H1 (cell line): ENCODE data around the gene ERICH6. TPM values are rescaled to one million over a fixed set of nuclear protein-coding genes. Genes with fewer than 3 reads are reported as not detected.

Source experiments
- CTCF ChIA-PET: fragments of 300-600 bp; sonication (Branson Sonifier 250); formaldehyde crosslinking; loops from one replicate; lab custom pipeline; 2021; ENCODE audit not compliant: partially characterized antibody; lab: Charles Lee
- POLR2A ChIA-PET: fragments of 300-600 bp; sonication (Branson Sonifier 250); formaldehyde crosslinking; loops from one replicate; lab custom pipeline; 2021; ENCODE audit warnings: inconsistent platforms; ENCODE audit not compliant: partially characterized antibody; lab: Charles Lee
- DNase-seq, 2 experiments: peaks; one replicate each; pipeline versions ENCODE4 v3.0.0 to v3.0.0-alpha.2; 2010 to 2022; ENCODE audit warnings: low spot score in 2 of 2, low read depth in 1 of 2, mixed read lengths in 1 of 2
- FAIRE-seq: peaks from 2 replicates; lab custom pipeline; 2011; peaks lifted over from hg19 to GRCh38; lab: Jason Lieb, UNC
- H2AFZ ChIP-seq: 2 replicates; pipeline ENCODE4 v1.8.1; 2012; ENCODE audit warnings: low read length, inconsistent platforms
- H2AK5ac ChIP-seq: 2 replicates; pipeline ENCODE4 v1.6.1; 2013; ENCODE audit warnings: low read depth, low read length
- H2BK120ac ChIP-seq: replicated peaks from 2 replicates; pipeline ENCODE3; 2013; ENCODE audit warnings: low read depth, low read length, inconsistent platforms
- H2BK12ac ChIP-seq: 2 replicates; pipeline ENCODE4 v1.6.1; 2013; ENCODE audit warnings: low read depth, low read length
- H2BK15ac ChIP-seq: 2 replicates; pipeline ENCODE4 v1.6.1; 2013; ENCODE audit warnings: low read length
- H2BK20ac ChIP-seq: 2 replicates; pipeline ENCODE4 v1.6.1; 2013; ENCODE audit warnings: low read length
- H2BK5ac ChIP-seq: 2 replicates; pipeline ENCODE4 v1.6.1; 2013; ENCODE audit warnings: low read depth, low read length
- H3K14ac ChIP-seq: 2 replicates; pipeline ENCODE4 v1.6.1; 2013; ENCODE audit warnings: inconsistent platforms; ENCODE audit not compliant: insufficient read length
- H3K18ac ChIP-seq: 2 replicates; pipeline ENCODE4 v1.6.1; 2013; ENCODE audit warnings: low read length; ENCODE audit errors: extremely low read depth
- H3K23ac ChIP-seq: 2 replicates; pipeline ENCODE4 v1.6.1; 2013; ENCODE audit warnings: inconsistent platforms; ENCODE audit not compliant: insufficient read length
- H3K23me2 ChIP-seq: 2 replicates; pipeline ENCODE4 v1.6.1; 2013; ENCODE audit warnings: low read depth, low read length
- H3K27ac ChIP-seq: 2 replicates; pipeline ENCODE4 v1.6.1; 2011; ENCODE audit warnings: low read depth, low read length, inconsistent platforms
- H3K27me3 ChIP-seq, 4 experiments: replicated peaks in 1 of 4; 1 replicate in 1 of 4; 2 replicates in 3 of 4; pipeline versions ENCODE4 v1.6.1 to v1.8.1; 2011 to 2013; ENCODE audit warnings: low read length in 3 of 4, mild to moderate bottlenecking in 3 of 4, inconsistent platforms in 2 of 4, mixed read lengths in 2 of 4, moderate library complexity in 1 of 4; ENCODE audit not compliant: control insufficient read depth in 3 of 4, insufficient read depth in 3 of 4; ENCODE audit errors: extremely low read depth in 1 of 4
- H3K36me3 ChIP-seq, 4 experiments: 2 replicates each; pipeline versions ENCODE4 v1.6.1 to v1.8.1; 2011 to 2013; ENCODE audit warnings: mild to moderate bottlenecking in 4 of 4, low read length in 3 of 4, moderate library complexity in 2 of 4, control low read depth in 1 of 4, inconsistent platforms in 1 of 4; ENCODE audit not compliant: insufficient read depth in 4 of 4, control insufficient read depth in 2 of 4
- H3K4ac ChIP-seq: replicated peaks from 2 replicates; pipeline ENCODE3; 2013; ENCODE audit warnings: low read length, low read depth, mixed read lengths, inconsistent platforms; ENCODE audit not compliant: insufficient read length
- H3K4me1 ChIP-seq, 4 experiments: replicated peaks in 1 of 4; 1 replicate in 1 of 4; 2 replicates in 3 of 4; pipeline versions ENCODE4 v1.6.1 to v1.8.1; 2011 to 2013; ENCODE audit warnings: low read length in 3 of 4, inconsistent platforms in 2 of 4, mixed read lengths in 1 of 4; ENCODE audit not compliant: insufficient read depth in 4 of 4, control insufficient read depth in 3 of 4
- H3K4me2 ChIP-seq, 2 experiments: 2 replicates each; pipeline versions ENCODE4 v1.6.1 to v1.8.1; 2011 to 2013; ENCODE audit warnings: low read depth in 2 of 2, low read length in 2 of 2, control low read depth in 1 of 2, inconsistent platforms in 1 of 2, mild to moderate bottlenecking in 1 of 2; ENCODE audit not compliant: insufficient read depth in 1 of 2
- H3K4me3 ChIP-seq, 4 experiments: fragments of 200-600, 300-600 bp in 1 of 4; sonication (generic), shearing (Covaris generic), sonication (Bioruptor Twin) in 1 of 4; 2 replicates each; pipeline versions ENCODE4 v1.5.1 to v1.8.1; 2011 to 2016; ENCODE audit warnings: low read length in 4 of 4, low read depth in 3 of 4, control low read depth in 2 of 4, inconsistent platforms in 2 of 4, mild to moderate bottlenecking in 2 of 4, mixed read lengths in 1 of 4, moderate library complexity in 1 of 4; ENCODE audit not compliant: insufficient read depth in 2 of 4; ENCODE audit errors: extremely low read depth in 1 of 4
- H3K56ac ChIP-seq: replicated peaks from 2 replicates; pipeline ENCODE3; 2013; ENCODE audit warnings: low read depth, mild to moderate bottlenecking, mixed read lengths, low read length, inconsistent platforms; ENCODE audit not compliant: insufficient read length
- H3K79me1 ChIP-seq: 2 replicates; pipeline ENCODE4 v1.6.1; 2013; ENCODE audit warnings: low read depth, low read length, control low read depth
- H3K79me2 ChIP-seq, 2 experiments: 2 replicates each; pipeline versions ENCODE4 v1.6.1 to v1.8.1; 2012 to 2013; ENCODE audit warnings: low read length in 2 of 2, mild to moderate bottlenecking in 2 of 2, inconsistent platforms in 1 of 2; ENCODE audit not compliant: insufficient read depth in 2 of 2, control insufficient read depth in 1 of 2
- H3K9ac ChIP-seq, 4 experiments: replicated peaks in 1 of 4; 1 replicate in 1 of 4; 2 replicates in 3 of 4; pipeline versions ENCODE4 v1.6.1 to v1.8.1; 2011 to 2013; ENCODE audit warnings: low read depth in 3 of 4, low read length in 3 of 4, control low read depth in 2 of 4, mild to moderate bottlenecking in 2 of 4, moderate library complexity in 2 of 4, inconsistent platforms in 1 of 4; ENCODE audit errors: extremely low read depth in 1 of 4
- H3K9me3 ChIP-seq, 2 experiments: 2 replicates each; pipeline versions ENCODE4 v1.6.1 to v1.8.1; 2012 to 2013; ENCODE audit warnings: mild to moderate bottlenecking in 2 of 2, moderate library complexity in 2 of 2, control low read depth in 1 of 2, inconsistent platforms in 1 of 2, low read depth in 1 of 2, low read length in 1 of 2, mixed read lengths in 1 of 2; ENCODE audit not compliant: insufficient read depth in 2 of 2
- H4K20me1 ChIP-seq, 2 experiments: replicated peaks in 1 of 2; 2 replicates each; pipeline versions ENCODE3 to v1.8.1; 2011 to 2013; ENCODE audit warnings: inconsistent platforms in 2 of 2, low read length in 2 of 2, mild to moderate bottlenecking in 1 of 2; ENCODE audit not compliant: insufficient read depth in 2 of 2, control insufficient read depth in 1 of 2
- H4K5ac ChIP-seq: 2 replicates; pipeline ENCODE4 v1.6.1; 2013; ENCODE audit warnings: low read length, low read depth, mixed read lengths, inconsistent platforms; ENCODE audit not compliant: insufficient read length
- H4K8ac ChIP-seq: 2 replicates; pipeline ENCODE4 v1.8.0; 2013; ENCODE audit warnings: mild to moderate bottlenecking, moderate library complexity, low read length, inconsistent platforms; ENCODE audit not compliant: insufficient read depth; ENCODE audit errors: extremely low read depth
- H4K91ac ChIP-seq: replicated peaks from 2 replicates; pipeline ENCODE3; 2013; ENCODE audit warnings: low read length, mixed read lengths, inconsistent platforms; ENCODE audit not compliant: insufficient read length
- CBX8 ChIP-seq: fragments of 300-800, 300-1000 bp; sonication (generic); IDR thresholded peaks from 2 replicates; pipeline ENCODE4 v1.7.1; 2016; ENCODE audit warnings: low read depth, low read length, borderline replicate concordance
- CREB1 ChIP-seq: IDR thresholded peaks from 2 replicates; pipeline ENCODE4 v1.6.1; 2012; ENCODE audit warnings: inconsistent platforms
- E2F6 ChIP-seq: IDR thresholded peaks from 2 replicates; pipeline ENCODE4 v1.6.1; 2012; ENCODE audit warnings: inconsistent platforms
- EGR1 ChIP-seq: IDR thresholded peaks from 2 replicates; pipeline ENCODE4 v1.6.1; 2011; ENCODE audit warnings: low read depth, low read length, borderline replicate concordance
- EP300 ChIP-seq, 2 experiments: IDR thresholded peaks; 1 replicate in 1 of 2; 2 replicates in 1 of 2; pipeline ENCODE4 v1.6.1; 2011 to 2012; ENCODE audit warnings: low read depth in 2 of 2, low read length in 2 of 2, mild to moderate bottlenecking in 2 of 2, borderline replicate concordance in 1 of 2, inconsistent platforms in 1 of 2, moderate library complexity in 1 of 2
- HDAC6 ChIP-seq: IDR thresholded peaks from one replicate; pipeline ENCODE4 v1.7.1; 2012; ENCODE audit warnings: low read depth, mild to moderate bottlenecking, inconsistent platforms, low read length, moderate library complexity
- KDM1A ChIP-seq: fragments of 200-600, 300-600 bp; sonication (generic); IDR thresholded peaks from 2 replicates; pipeline ENCODE4 v1.7.1; 2016; ENCODE audit warnings: mild to moderate bottlenecking, low read length, borderline replicate concordance
- POLR2A ChIP-seq, 2 experiments: IDR thresholded peaks; 1 replicate in 1 of 2; 2 replicates in 1 of 2; pipeline ENCODE4 v1.6.1; 2011; ENCODE audit warnings: low read depth in 2 of 2, low read length in 2 of 2, mild to moderate bottlenecking in 2 of 2; ENCODE audit errors: control extremely low read depth in 1 of 2
- RFX5 ChIP-seq: IDR thresholded peaks from 2 replicates; pipeline ENCODE4 v1.6.1; 2011; ENCODE audit warnings: low read depth, low read length, improper control_type of control experiment, borderline replicate concordance
- SRF ChIP-seq: IDR thresholded peaks from 2 replicates; pipeline ENCODE4 v1.6.1; 2011; ENCODE audit warnings: mild to moderate bottlenecking, low read depth, low read length, moderate library complexity
- WGBS, 2 experiments: shearing (Covaris generic) in 1 of 2; methylation state at CpG; one replicate each; pipeline versions ENCODE4 v1.1.6 to v1.1.7; 2013 to 2015; ENCODE audit warnings: low lambda C conversion rate in 2 of 2, mixed read lengths in 2 of 2, inconsistent platforms in 1 of 2, low coverage in 1 of 2, missing lambda C conversion rate in 1 of 2; ENCODE audit not compliant: insufficient replicate concordance in 2 of 2, insufficient coverage in 1 of 2, insufficient read length in 1 of 2; ENCODE audit errors: extremely low coverage in 1 of 2, missing lambda C conversion rate in 1 of 2; 5-methylcytosine and 5-hydroxymethylcytosine counted together
- polyA plus RNA-seq, 7 experiments: library from polyadenylated mRNA; depleted of rRNA in 3 of 7; stranded (reverse) in 5 of 7; unstranded in 2 of 7; fragments of >200 nt in 5 of 7; fragments of 200-250 nt in 2 of 7; gene quantifications; 1 replicate in 5 of 7; 2 replicates in 1 of 7; 4 replicates in 1 of 7; pipeline versions ENCODE4 v1.2.1 to v1.2.3, GENCODE V29; 2011 to 2013; ENCODE audit warnings: missing spikeins in 2 of 7, mixed read lengths in 2 of 7
- total RNA-seq: library from RNA; stranded (reverse); fragmentation: NEBNext Ultra II Directional; extraction: Animal tissue kit (Norgen Biotek cat#: 25700); gene quantifications from 2 replicates; pipeline ENCODE4 v1.2.1, GENCODE V29; 2021

ERICH6 gene
- total and polyA plus RNA-seq, 2 of the 8 experiments (the other 6 are each of a cell fraction or from before 2014, with no cell fraction given), result not detected

- Histone ChIP-seq H2BK120ac (no peak overlapping the region), H3K27me3 (no peaks in the 10 kb centered on the region), H3K14ac (no peak overlapping the region), H2BK20ac (no peak overlapping the region), H2AFZ (no peak overlapping the region), H3K18ac (no peak overlapping the region), H2BK12ac (no peak overlapping the region), H3K9me3 (no peaks in the 10 kb centered on the region), H3K79me1 (peaks cover 8% of the 10 kb centered on the region), H3K23ac (no peak overlapping the region), H3K36me3 (no peaks in the 10 kb centered on the region), H3K56ac (no peak overlapping the region), H3K9ac (no peak overlapping the region), H4K20me1 (no peaks in the 10 kb centered on the region), H3K4me3 (no peak overlapping the region), H3K4ac (no peak overlapping the region), H4K91ac (no peak overlapping the region), H3K4me1 (no peaks in the 10 kb centered on the region), H4K8ac (no peak overlapping the region), H2BK15ac (no peak overlapping the region), H3K23me2 (no peaks in the 10 kb centered on the region; the same call in 1 of the 2 replicates), H3K27ac (no peak overlapping the region), H3K79me2 (no peaks in the 10 kb centered on the region; a peak in 1 of 4 replicates), H2BK5ac (no peak overlapping the region), H2AK5ac (no peak overlapping the region), H3K4me2 (no peak overlapping the region), H4K5ac (no peak overlapping the region)
- no peak for FAIRE-seq
- ChIA-PET POLR2A (no interaction called here), CTCF (interaction anchor here (0.8 to 1.8 kb wide), 6 partner anchors 9 to 118 kb away, joined by 3 to 5 read pairs (median 3); partner anchors contain the start of gene SIAH2)
- WGBS, 2 experiments, result 88% methylated on average over 3 of the region's 3 CpGs; no CpG with 5 or more reads in 1 of the 2 experiments
- TF ChIP-seq HDAC6 (no peak), CREB1 (no peak), CBX8 (no peak), POLR2A (IDR thresholded peaks at IDR 0.05; ENCODE audit: control extremely low read depth in 1 of 2, low read depth in 2 of 2, low read length in 2 of 2) (no peak), KDM1A (no peak), E2F6 (no peak), SRF (no peak), RFX5 (no peak), EP300 (IDR thresholded peaks at IDR 0.05; ENCODE audit: borderline replicate concordance in 1 of 2, low read depth in 2 of 2, low read length in 2 of 2) (no peak), EGR1 (no peak)
- no peak for DNase-seq
Observed at GRCh38 chr3:150745832-150746231, 42.1 kb upstream of the ERICH6 start.
